ENCODE measurements around the gene IPMK. TPM values are rescaled to one million over a fixed set of nuclear protein-coding genes. Genes with fewer than 3 reads are reported as not detected.

IPMK gene
- total RNA-seq (2021): 7.2 and 7.3 TPM in 2 replicates
- long read RNA-seq, full-length matches to known transcripts: 6 of 8 reads
- long read RNA-seq, partial matches to known transcripts: 0 of 8 reads
- long read RNA-seq, other reads (novel, unspliced or antisense): 2 of 8 reads

GRCh38 chr10:58267713-58268453 lies at the start of gene IPMK:
Gene IPMK (minus strand): TSS chr10:58267894. CDS start chr10:58267611, 283 bp downstream.
- H3K4me1 Mint-ChIP-seq: peaks cover 30 to 43% of the 10 kb centered on the region in 2 experiments
- peaks cover 0 to 4% (median 0%) of the 10 kb centered on the region in 3 experiments; a peak in 2 of 7 replicates for H3K36me3 Mint-ChIP-seq (ENCODE audit: insufficient read depth in 1 of 3, low read depth in 3 of 3)
- peak within 1 kb of the TSS; percentile 12 for H3K9ac ChIP-seq (ENCODE audit: extremely low read depth, insufficient read length, low read length)
- H3K27ac ChIP-seq (ENCODE audit: insufficient read length, low read depth, low read length): no peak within 1 kb of the TSS
- no peak within 1 kb of the TSS for H3K23ac ChIP-seq (ENCODE audit: insufficient read length, low read depth, low read length)
- peak within 1 kb of the TSS; percentile 81 to 96 (median 93) for H3K27ac Mint-ChIP-seq
- H2BK120ac ChIP-seq (ENCODE audit: low read depth, low read length, poor library complexity, severe bottlenecking): no peak within 1 kb of the TSS
- H3K79me1 ChIP-seq (ENCODE audit: insufficient read depth, low read depth, low read length, poor library complexity, severe bottlenecking): peaks cover 6% of the 10 kb centered on the region
- peak within 1 kb of the TSS; percentile 62 for H3K18ac ChIP-seq (ENCODE audit: insufficient read length, low read depth, low read length)
- H2BK20ac ChIP-seq (ENCODE audit: low read depth, low read length, poor library complexity, severe bottlenecking): no peak within 1 kb of the TSS
- no peak within 1 kb of the TSS for H3T11ph ChIP-seq (ENCODE audit: low read length)
- DNase-seq: peak; percentile 94
- no peaks in the 10 kb centered on the region for H4K20me1 ChIP-seq (ENCODE audit: control insufficient read depth, insufficient read depth, insufficient read length)
- H3K79me2 ChIP-seq (ENCODE audit: insufficient read depth, low read length): peaks cover 10% of the 10 kb centered on the region; the same call in 1 of the 2 replicates
- peaks cover 2% of the 10 kb centered on the region; the same call in 1 of the 2 replicates for H3K4me1 ChIP-seq (ENCODE audit: insufficient read depth, low read length)
- H2BK5ac ChIP-seq (ENCODE audit: insufficient read length, low read length): no peak within 1 kb of the TSS
- no peak within 1 kb of the TSS for H3K56ac ChIP-seq (ENCODE audit: insufficient read length, low read depth, low read length)
- no peak within 1 kb of the TSS for H2BK12ac ChIP-seq (ENCODE audit: insufficient read length, low read depth, low read length)
- H3K4ac ChIP-seq (ENCODE audit: low read depth, low read length): no peak within 1 kb of the TSS
- no CpG with 5 or more reads among the region's 76 CpGs for WGBS (ENCODE audit: extremely low coverage, insufficient read length, low lambda C conversion rate)
- H3K23me2 ChIP-seq (ENCODE audit: insufficient read length, low read depth, low read length, poor library complexity, severe bottlenecking): peaks cover 14% of the 10 kb centered on the region
- H3K27me3 ChIP-seq (ENCODE audit: insufficient read depth, low read length): no peaks in the 10 kb centered on the region
- TF ChIP-seq, protein P1, sequence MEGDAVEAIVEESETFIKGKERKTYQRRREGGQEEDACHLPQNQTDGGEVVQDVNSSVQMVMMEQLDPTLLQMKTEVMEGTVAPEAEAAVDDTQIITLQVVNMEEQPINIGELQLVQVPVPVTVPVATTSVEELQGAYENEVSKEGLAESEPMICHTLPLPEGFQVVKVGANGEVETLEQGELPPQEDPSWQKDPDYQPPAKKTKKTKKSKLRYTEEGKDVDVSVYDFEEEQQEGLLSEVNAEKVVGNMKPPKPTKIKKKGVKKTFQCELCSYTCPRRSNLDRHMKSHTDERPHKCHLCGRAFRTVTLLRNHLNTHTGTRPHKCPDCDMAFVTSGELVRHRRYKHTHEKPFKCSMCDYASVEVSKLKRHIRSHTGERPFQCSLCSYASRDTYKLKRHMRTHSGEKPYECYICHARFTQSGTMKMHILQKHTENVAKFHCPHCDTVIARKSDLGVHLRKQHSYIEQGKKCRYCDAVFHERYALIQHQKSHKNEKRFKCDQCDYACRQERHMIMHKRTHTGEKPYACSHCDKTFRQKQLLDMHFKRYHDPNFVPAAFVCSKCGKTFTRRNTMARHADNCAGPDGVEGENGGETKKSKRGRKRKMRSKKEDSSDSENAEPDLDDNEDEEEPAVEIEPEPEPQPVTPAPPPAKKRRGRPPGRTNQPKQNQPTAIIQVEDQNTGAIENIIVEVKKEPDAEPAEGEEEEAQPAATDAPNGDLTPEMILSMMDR (conservative IDR thresholded peaks at IDR 0.05): no peak
- no peak within 1 kb of the TSS for H4K8ac ChIP-seq (replicated peaks; ENCODE audit: insufficient read length, low read depth, low read length)
- H4K91ac ChIP-seq (ENCODE audit: insufficient read length, low read depth, low read length): no peak within 1 kb of the TSS
- H4K5ac ChIP-seq (ENCODE audit: insufficient read length, low read depth, low read length): no peak within 1 kb of the TSS
- no peaks in the 10 kb centered on the region for H3K9me3 ChIP-seq (ENCODE audit: control insufficient read depth, low read depth, low read length)
- H3K4me2 ChIP-seq (ENCODE audit: insufficient read depth, insufficient read length, low read length): peak within 1 kb of the TSS; percentile 98
- no peak within 1 kb of the TSS; the same call in 1 of the 2 replicates for H3K14ac ChIP-seq (ENCODE audit: insufficient read depth, low read length)
- H3K9me3 Mint-ChIP-seq: no peaks in the 10 kb centered on the region; a peak in 1 of 5 replicates
- no peak within 1 kb of the TSS for H2AK5ac ChIP-seq (ENCODE audit: insufficient read length, low read length)
- peak within 1 kb of the TSS; percentile 90 to 98 for H3K4me3 Mint-ChIP-seq
- no peaks in the 10 kb centered on the region; the same call in 1 of the 2 replicates for H3K27me3 Mint-ChIP-seq (ENCODE audit: low read depth)
- peak within 1 kb of the TSS; percentile 79 for H2AFZ ChIP-seq (ENCODE audit: low read length)
- H2BK15ac ChIP-seq (ENCODE audit: low read depth, low read length): no peak within 1 kb of the TSS
